ENCODE measurements around the gene EFCAB6. TPM values are rescaled to one million over a fixed set of nuclear protein-coding genes. Genes with fewer than 3 reads are reported as not detected.

The EFCAB6 gene
- total and polyA plus RNA-seq, 11 donors: 0.53 to 2.3 (median 1.5) TPM

DNA sequence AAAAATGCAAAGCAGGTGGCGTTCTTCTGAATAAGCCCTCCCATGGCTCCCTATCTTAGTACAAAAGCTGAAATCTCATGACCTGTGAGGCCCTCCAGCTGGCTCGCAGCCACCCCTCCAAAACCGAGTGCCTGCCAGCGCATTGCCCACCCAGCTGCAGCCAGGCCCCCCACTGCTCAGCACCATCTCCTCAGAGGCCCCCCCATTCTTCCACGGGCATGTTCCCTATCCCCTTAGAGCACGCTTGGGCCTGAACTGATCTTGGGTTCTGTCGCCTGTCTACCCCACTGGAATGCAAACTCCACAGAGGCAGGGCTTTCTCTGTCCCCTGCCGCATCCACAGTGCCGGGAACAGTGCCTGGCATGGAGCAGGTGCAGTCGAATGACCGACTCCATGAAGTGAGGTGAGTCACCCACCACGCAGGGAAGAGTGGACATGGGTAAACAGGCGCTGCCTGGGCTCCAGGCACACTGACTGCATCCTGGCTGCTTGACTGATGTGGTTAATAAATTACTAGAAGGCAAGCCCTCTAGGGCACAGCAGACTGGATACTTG lies 11.3 kb upstream of the EFCAB6 start:
- no peak for ATAC-seq
- peaks cover 0 to 33% (median 0%) of the 10 kb centered on the region in 9 donors for H3K27me3 ChIP-seq
- TF ChIP-seq, protein P1, sequence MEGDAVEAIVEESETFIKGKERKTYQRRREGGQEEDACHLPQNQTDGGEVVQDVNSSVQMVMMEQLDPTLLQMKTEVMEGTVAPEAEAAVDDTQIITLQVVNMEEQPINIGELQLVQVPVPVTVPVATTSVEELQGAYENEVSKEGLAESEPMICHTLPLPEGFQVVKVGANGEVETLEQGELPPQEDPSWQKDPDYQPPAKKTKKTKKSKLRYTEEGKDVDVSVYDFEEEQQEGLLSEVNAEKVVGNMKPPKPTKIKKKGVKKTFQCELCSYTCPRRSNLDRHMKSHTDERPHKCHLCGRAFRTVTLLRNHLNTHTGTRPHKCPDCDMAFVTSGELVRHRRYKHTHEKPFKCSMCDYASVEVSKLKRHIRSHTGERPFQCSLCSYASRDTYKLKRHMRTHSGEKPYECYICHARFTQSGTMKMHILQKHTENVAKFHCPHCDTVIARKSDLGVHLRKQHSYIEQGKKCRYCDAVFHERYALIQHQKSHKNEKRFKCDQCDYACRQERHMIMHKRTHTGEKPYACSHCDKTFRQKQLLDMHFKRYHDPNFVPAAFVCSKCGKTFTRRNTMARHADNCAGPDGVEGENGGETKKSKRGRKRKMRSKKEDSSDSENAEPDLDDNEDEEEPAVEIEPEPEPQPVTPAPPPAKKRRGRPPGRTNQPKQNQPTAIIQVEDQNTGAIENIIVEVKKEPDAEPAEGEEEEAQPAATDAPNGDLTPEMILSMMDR (IDR thresholded peaks at IDR 0.05): no peak
- no peak for TF ChIP-seq POLR2A (IDR thresholded peaks at IDR 0.05)
- H3K4me1 ChIP-seq: peaks cover 0 to 2% (median 0%) of the 10 kb centered on the region in 12 donors
- no peaks in the 10 kb centered on the region for H3K36me3 ChIP-seq
- H3K9me3 ChIP-seq: no peaks in the 10 kb centered on the region
- H3K4me3 ChIP-seq: no peak overlapping the region
- no peak overlapping the region for H3K27ac ChIP-seq
- intact Hi-C loops (cut with DNase I): loop anchor here in 4 of 10 donors (10.0 kb wide), 3 partner anchors 429 to 589 kb away; no protein-coding TSS in a partner anchor
- peak in 1 of 5 donors; percentile 46 for DNase-seq
- WGBS, 4 donors: 70 to 80% (median 76%) methylated on average over 12 to 13 of the region's 13 CpGs

DNA sequence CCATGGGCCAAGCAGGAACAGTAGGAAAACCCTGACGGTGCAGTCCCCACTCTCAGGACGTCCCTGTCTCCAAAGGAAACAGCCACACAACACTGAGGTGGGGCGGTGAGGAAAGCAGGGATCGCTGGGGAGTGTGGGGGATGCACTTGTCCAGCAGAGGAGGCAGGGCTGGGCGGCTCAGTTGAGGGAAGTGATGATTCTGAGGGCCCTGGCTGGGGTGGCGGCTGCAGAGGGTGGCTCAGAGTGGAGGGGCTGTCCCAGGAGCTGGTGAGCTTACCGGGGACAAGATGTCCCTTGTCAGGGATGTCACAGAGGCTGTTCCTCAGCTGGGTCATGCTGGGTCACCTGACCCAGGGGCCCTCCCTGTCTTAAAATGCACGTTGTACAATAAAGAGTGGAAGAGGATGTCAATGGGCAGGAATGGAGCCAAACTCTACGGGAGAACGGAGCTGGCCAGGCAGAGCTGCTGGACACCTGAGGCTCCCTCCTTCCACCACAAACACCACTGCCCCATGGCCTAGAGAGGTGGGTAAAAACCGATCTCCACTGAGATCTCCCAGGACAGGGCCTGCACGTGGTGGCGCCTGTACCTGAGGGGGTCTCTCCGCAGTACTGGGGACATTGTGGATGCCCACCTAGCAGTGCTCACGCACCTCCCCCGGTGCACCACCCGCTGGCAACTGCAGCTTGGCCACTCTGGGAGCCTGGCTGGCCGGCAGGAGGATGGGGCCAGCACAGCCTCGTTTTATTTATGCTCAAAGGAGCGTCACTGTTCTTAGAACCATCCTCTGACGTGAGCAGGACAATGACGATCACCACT lies 9.7 kb upstream of the EFCAB6 start:
- H3K4me3 ChIP-seq: no peak overlapping the region
- intact Hi-C loops (cut with DNase I): loop anchor here in 4 of 10 donors (10.0 kb wide), 3 partner anchors 427 to 587 kb away; no protein-coding TSS in a partner anchor
- DNase-seq (no peak), ATAC-seq (no peak)
- H3K27me3 ChIP-seq: peaks cover 0 to 33% (median 0%) of the 10 kb centered on the region in 9 donors
- TF ChIP-seq, protein P1 (IDR thresholded peaks at IDR 0.05): no peak
- TF ChIP-seq POLR2A (IDR thresholded peaks at IDR 0.05): no peak
- no peak overlapping the region for H3K27ac ChIP-seq
- no peaks in the 10 kb centered on the region for H3K9me3 ChIP-seq
- no peaks in the 10 kb centered on the region for H3K36me3 ChIP-seq
- H3K4me1 ChIP-seq: no peaks in the 10 kb centered on the region
- WGBS, 4 donors: 65 to 75% (median 69%) methylated on average over 22 of the region's 22 CpGs

DNA sequence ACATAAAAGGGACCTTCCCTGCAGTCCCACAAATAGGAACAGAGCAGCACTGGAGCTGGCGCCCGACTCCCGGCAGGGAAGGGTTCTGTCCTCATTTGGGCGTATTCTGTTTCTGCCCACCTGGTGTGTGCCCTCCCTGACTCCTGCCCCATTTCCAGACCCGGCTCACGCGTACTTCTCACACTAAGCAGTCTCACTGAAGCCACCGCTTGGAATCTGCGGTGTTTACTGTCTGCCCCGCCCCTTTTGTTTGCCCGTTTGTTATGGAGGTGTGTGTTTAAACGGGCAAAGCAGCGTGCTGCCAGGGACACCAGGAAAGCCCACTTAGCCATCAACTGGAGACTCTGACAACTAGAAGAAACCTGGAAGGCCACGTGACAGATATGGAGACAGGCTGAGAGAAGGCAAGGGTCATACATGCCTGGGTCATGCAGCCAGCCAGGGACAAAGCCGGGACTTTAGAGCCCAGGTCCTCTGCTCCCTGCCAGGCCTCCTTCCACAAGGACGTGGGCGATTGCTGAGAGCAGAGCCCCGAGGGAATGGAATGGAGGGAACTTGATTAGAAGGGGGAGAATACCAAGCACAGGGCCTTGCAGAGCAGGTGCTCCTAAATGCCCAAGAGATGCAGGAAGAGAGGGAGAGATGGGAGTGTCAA lies 8.7 kb upstream of the EFCAB6 start:
- intact Hi-C loops (cut with DNase I): loop anchor here in 4 of 10 donors (10.0 kb wide), 3 partner anchors 426 to 586 kb away; no protein-coding TSS in a partner anchor
- peaks cover 0 to 33% (median 0%) of the 10 kb centered on the region in 9 donors for H3K27me3 ChIP-seq
- peak in 2 of 5 donors; percentile 6 to 40 for DNase-seq
- H3K27ac ChIP-seq: no peak overlapping the region
- no peak overlapping the region for H3K4me3 ChIP-seq
- TF ChIP-seq, protein P1 (IDR thresholded peaks at IDR 0.05): no peak
- TF ChIP-seq POLR2A (IDR thresholded peaks at IDR 0.05): no peak
- no peaks in the 10 kb centered on the region for H3K36me3 ChIP-seq
- ATAC-seq: no peak
- WGBS, 4 donors: 68 to 72% (median 69%) methylated on average over 18 of the region's 18 CpGs
- H3K4me1 ChIP-seq: no peaks in the 10 kb centered on the region
- H3K9me3 ChIP-seq: no peaks in the 10 kb centered on the region

Measured in heart left ventricle (tissue), 16 donors.